Smooth muscle cell (in vitro differentiated cells): Measurements from ENCODE around the gene STRADB. TPM values are rescaled to one million over a fixed set of nuclear protein-coding genes. Genes with fewer than 3 reads are reported as not detected.
"Not testable (repeated sequence)": the region's sequence is repeated elsewhere in the genome, so short reads cannot be mapped to it uniquely, and the experiment has no call there.

ENCODE experiments used
- DNase-seq: peaks from one replicate; lab custom pipeline; 2025; ENCODE audit not compliant: unreplicated experiment; lab: John Stamatoyannopoulos, UW
- H2AFZ ChIP-seq: fragments of 200-600 bp; sonication (generic); 2 replicates; pipeline ENCODE4 v1.6.0; 2016; ENCODE audit warnings: antibody characterized with exemption, low read depth, mild to moderate bottlenecking
- H3F3A ChIP-seq: fragments of 200-600 bp; sonication (generic); 2 replicates; pipeline ENCODE4 v1.6.0; 2017; ENCODE audit warnings: antibody characterized with exemption, low read depth
- H3K27ac ChIP-seq: fragments of 200-600 bp; sonication (generic); 2 replicates; pipeline ENCODE4 v1.5.1; 2016; ENCODE audit warnings: low read depth, mild to moderate bottlenecking
- H3K27me3 ChIP-seq: fragments of 200-600 bp; sonication (generic); 2 replicates; pipeline ENCODE4 v1.6.1; 2016; ENCODE audit warnings: low read depth, mild to moderate bottlenecking
- H3K36me3 ChIP-seq: fragments of 200-600 bp; sonication (generic); 2 replicates; pipeline ENCODE4 v1.5.1; 2016; ENCODE audit warnings: low read depth
- H3K4me1 ChIP-seq: fragments of 200-600 bp; sonication (generic); 2 replicates; pipeline ENCODE4 v1.5.1; 2016; ENCODE audit warnings: low read depth
- H3K4me2 ChIP-seq: fragments of 200-600 bp; sonication (generic); 2 replicates; pipeline ENCODE4 v1.6.0; 2016; ENCODE audit warnings: mild to moderate bottlenecking
- H3K4me3 ChIP-seq: fragments of 200-600 bp; sonication (generic); 2 replicates; pipeline ENCODE4 v1.5.1; 2016; ENCODE audit warnings: mild to moderate bottlenecking
- H3K79me2 ChIP-seq: fragments of 200-600 bp; sonication (generic); 2 replicates; pipeline ENCODE4 v1.6.0; 2016; ENCODE audit warnings: low read depth, mild to moderate bottlenecking
- H3K9ac ChIP-seq: fragments of 200-600 bp; sonication (generic); 2 replicates; pipeline ENCODE4 v1.6.0; 2016; ENCODE audit warnings: low read depth
- H3K9me3 ChIP-seq: fragments of 200-600 bp; sonication (generic); replicated peaks from 2 replicates; pipeline ENCODE4 v1.5.1; 2016; ENCODE audit warnings: low read depth
- H4K20me1 ChIP-seq: fragments of 200-600 bp; sonication (generic); 2 replicates; pipeline ENCODE4 v1.6.0; 2016; ENCODE audit warnings: low read depth
- CTCF ChIP-seq: fragments of 200-600 bp; sonication (generic); IDR thresholded peaks from 2 replicates; pipeline ENCODE4 v1.5.1; 2017; ENCODE audit warnings: borderline replicate concordance, mild to moderate bottlenecking, antibody characterized with exemption; ENCODE audit not compliant: insufficient read depth, poor library complexity, severe bottlenecking
- WGBS: methylation state at CpG from one replicate; pipeline ENCODE4 v1.1.7; 2016; ENCODE audit warnings: low lambda C conversion rate; 5-methylcytosine and 5-hydroxymethylcytosine counted together
- polyA plus RNA-seq: library from polyadenylated mRNA; unstranded; fragments of >200 nt; fragmentation: Nextera tagmentation; extraction: Ambion mirVana; gene quantifications from 2 replicates; pipeline ENCODE4 v1.2.1, GENCODE V29; 2016
- total RNA-seq: library from RNA; depleted of rRNA; stranded (reverse); fragments of >200 nt; gene quantifications from 2 replicates; pipeline ENCODE4 v1.2.3, GENCODE V29; 2014

Gene STRADB
- total and polyA plus RNA-seq, 2 experiments from 2014 or later, result 15.8 to 20.5 TPM

- no peaks in the 10 kb centered on the region for H3K9me3 ChIP-seq
- peak overlapping the region; percentile 54 for H3K27ac ChIP-seq
- peaks cover 36% of the 10 kb centered on the region for H3K79me2 ChIP-seq
- no peak for TF ChIP-seq CTCF
- peaks cover 54% of the 10 kb centered on the region for H4K20me1 ChIP-seq
- peak overlapping the region; percentile 8 for H3K9ac ChIP-seq
- no peaks in the 10 kb centered on the region for H3K4me1 ChIP-seq
- WGBS, result 98% methylated on average over 4 of the region's 4 CpGs
- DNase-seq, result no peak
- no peaks in the 10 kb centered on the region for H3K36me3 ChIP-seq
- H3F3A ChIP-seq, result no peaks in the 10 kb centered on the region
- H2AFZ ChIP-seq, result no peak overlapping the region
- no peaks in the 10 kb centered on the region for H3K27me3 ChIP-seq
- no peak overlapping the region for H3K4me3 ChIP-seq
- no peak overlapping the region for H3K4me2 ChIP-seq
Observed at GRCh38 chr2:201419986-201420385, 31.6 kb upstream of the STRADB start.

GRCh38 chr2:201420442-201421113 lies 31.0 kb upstream of the STRADB start:
- Histone ChIP-seq H3K36me3 (no peaks in the 10 kb centered on the region), H3K4me1 (no peaks in the 10 kb centered on the region), H3K9me3 (no peaks in the 10 kb centered on the region), H3K4me3 (no peak overlapping the region), H2AFZ (no peak overlapping the region), H3F3A (no peaks in the 10 kb centered on the region), H3K9ac (peak overlapping the region; percentile 8), H4K20me1 (peaks cover 58% of the 10 kb centered on the region), H3K27me3 (no peaks in the 10 kb centered on the region), H3K79me2 (peaks cover 38% of the 10 kb centered on the region), H3K27ac (peak overlapping the region; percentile 54), H3K4me2 (no peak overlapping the region)
- DNase-seq, result no peak
- WGBS, result 66% methylated on average over 3 of the region's 3 CpGs
- no peak for TF ChIP-seq CTCF

GRCh38 chr2:201425952-201426351 lies 25.6 kb upstream of the STRADB start:
- Histone ChIP-seq H3K79me2 (peaks cover 41% of the 10 kb centered on the region), H3F3A (no peaks in the 10 kb centered on the region), H2AFZ (no peak overlapping the region), H3K4me2 (no peak overlapping the region), H3K27ac (no peak overlapping the region), H3K4me1 (no peaks in the 10 kb centered on the region), H4K20me1 (peaks cover 36% of the 10 kb centered on the region), H3K27me3 (no peaks in the 10 kb centered on the region), H3K36me3 (no peaks in the 10 kb centered on the region), H3K9me3 (no peaks in the 10 kb centered on the region), H3K9ac (no peak overlapping the region), H3K4me3 (no peak overlapping the region)
- DNase-seq, result no peak
- TF ChIP-seq CTCF, result no peak
- 89% methylated on average over 9 of the region's 9 CpGs for WGBS

- not testable (repeated sequence) for H3K4me3 ChIP-seq, H3K9me3 ChIP-seq, H3K27ac ChIP-seq, DNase-seq, H3K36me3 ChIP-seq, H3K9ac ChIP-seq, H3F3A ChIP-seq, H3K27me3 ChIP-seq, H3K4me1 ChIP-seq, H2AFZ ChIP-seq, H3K4me2 ChIP-seq
- H4K20me1 ChIP-seq, result peaks cover 38% of the 10 kb centered on the region
- peaks cover 53% of the 10 kb centered on the region for H3K79me2 ChIP-seq
Observed at GRCh38 chr2:201428366-201428765, 23.2 kb upstream of the STRADB start.

GRCh38 chr2:201429835-201430234 lies 21.7 kb upstream of the STRADB start:
- not testable (repeated sequence) for H3K9ac ChIP-seq
- peaks cover 52% of the 10 kb centered on the region for H3K79me2 ChIP-seq
- WGBS, result 98% methylated on average over 6 of the region's 6 CpGs

GRCh38 chr2:201430322-201430721 lies 21.2 kb upstream of the STRADB start:
- H3K4me3 ChIP-seq, H3K27me3 ChIP-seq, H3K36me3 ChIP-seq, H3K9me3 ChIP-seq, H3F3A ChIP-seq, H3K4me2 ChIP-seq, H2AFZ ChIP-seq, DNase-seq, H3K9ac ChIP-seq, H3K4me1 ChIP-seq, H3K27ac ChIP-seq: not testable (repeated sequence)
- H4K20me1 ChIP-seq, result peaks cover 44% of the 10 kb centered on the region
- WGBS, result 97% methylated on average over 12 of the region's 12 CpGs
- peaks cover 57% of the 10 kb centered on the region for H3K79me2 ChIP-seq

More at GRCh38 chr2:201429835-201430234, 21.7 kb upstream of the STRADB start:
- H3K27ac ChIP-seq, H3K4me1 ChIP-seq, H3K4me3 ChIP-seq, H3K9me3 ChIP-seq, H3K4me2 ChIP-seq, H3K36me3 ChIP-seq, H2AFZ ChIP-seq, DNase-seq, H3F3A ChIP-seq, H3K27me3 ChIP-seq: not testable (repeated sequence)
- peaks cover 43% of the 10 kb centered on the region for H4K20me1 ChIP-seq
